Lung (tissue), 12 donors: ENCODE measurements around the gene MAP2K7. TPM values are rescaled to one million over a fixed set of nuclear protein-coding genes. Genes with fewer than 3 reads are reported as not detected.

Experiments used
- ATAC-seq: fragments of 200-7000 bp; cut with Tn5 transposase; one replicate; pipeline ENCODE4 v1.9.1; 2020; ENCODE audit warnings: moderate number of reproducible peaks; ENCODE audit not compliant: insufficient read depth, low FRiP score
- DNase-seq, 3 donors: peaks; one replicate each; pipeline ENCODE4 v3.0.0-alpha.2; 2013 to 2017
- H3K27ac ChIP-seq, 2 donors: one replicate each; pipeline ENCODE4 v1.5.1; 2013; ENCODE audit warnings: mild to moderate bottlenecking in 2 of 2, moderate library complexity in 2 of 2, control low read depth in 1 of 2, inconsistent platforms in 1 of 2, low read depth in 1 of 2, low read length in 1 of 2
- H3K27me3 ChIP-seq, 3 donors: one replicate each; pipeline ENCODE4 v1.5.1; 2013; ENCODE audit warnings: low read length in 2 of 3; ENCODE audit not compliant: control insufficient read depth in 3 of 3, insufficient read depth in 3 of 3
- H3K36me3 ChIP-seq, 4 donors: one replicate each; pipeline ENCODE4 v1.5.1; 2013; ENCODE audit warnings: low read length in 4 of 4, mild to moderate bottlenecking in 1 of 4, moderate library complexity in 1 of 4; ENCODE audit not compliant: control insufficient read depth in 4 of 4, insufficient read depth in 4 of 4
- H3K4me1 ChIP-seq, 5 donors: one replicate each; pipeline ENCODE4 v1.5.1; 2013; ENCODE audit warnings: low read length in 5 of 5, mild to moderate bottlenecking in 2 of 5, moderate library complexity in 1 of 5; ENCODE audit not compliant: control insufficient read depth in 5 of 5, insufficient read depth in 5 of 5
- H3K4me3 ChIP-seq: one replicate; pipeline ENCODE4 v1.5.1; 2013; ENCODE audit warnings: mild to moderate bottlenecking, control low read depth, moderate library complexity
- H3K9ac ChIP-seq, 2 donors: one replicate each; pipeline ENCODE4 v1.5.1; 2013; ENCODE audit warnings: low read length in 2 of 2, control low read depth in 1 of 2; ENCODE audit not compliant: insufficient read depth in 1 of 2
- H3K9me3 ChIP-seq, 4 donors: one replicate each; pipeline ENCODE4 v1.5.1; 2013; ENCODE audit warnings: low read length in 3 of 4, mild to moderate bottlenecking in 1 of 4, moderate library complexity in 1 of 4; ENCODE audit not compliant: control insufficient read depth in 4 of 4, insufficient read depth in 3 of 4
- CTCF ChIP-seq: IDR thresholded peaks from 2 replicates; pipeline ENCODE4 v1.5.1; 2012; ENCODE audit warnings: mild to moderate bottlenecking; ENCODE audit errors: control extremely low read depth, extremely low read depth
- WGBS, 2 donors: extraction: QIAGEN DNeasy Blood & Tissue Kit; methylation state at CpG; one replicate each; pipeline ENCODE4 v1.1.7; 2013; 5-methylcytosine and 5-hydroxymethylcytosine counted together
- polyA plus RNA-seq, 2 donors: library from polyadenylated mRNA; stranded (reverse); fragments of 200-250 nt; gene quantifications; one replicate each; pipeline ENCODE4 v1.2.1, GENCODE V29; 2013
- total RNA-seq, 2 donors: library from RNA; depleted of rRNA in 1 of 2; stranded (reverse); fragments of >200 nt in 1 of 2; gene quantifications; one replicate each; pipeline ENCODE4 v1.2.1, GENCODE V29; 2014 to 2021
- donor health status: control.
- donor health status: control.
- donor health status: Bipolar disorder and iron deficiency.
- donor health status: healthy.
- donor health status: DM: yes; HTN: yes; CAD: no.

The MAP2K7 gene
- total and polyA plus RNA-seq, 4 donors: 17.8 to 41.7 (median 23.4) TPM

DNA sequence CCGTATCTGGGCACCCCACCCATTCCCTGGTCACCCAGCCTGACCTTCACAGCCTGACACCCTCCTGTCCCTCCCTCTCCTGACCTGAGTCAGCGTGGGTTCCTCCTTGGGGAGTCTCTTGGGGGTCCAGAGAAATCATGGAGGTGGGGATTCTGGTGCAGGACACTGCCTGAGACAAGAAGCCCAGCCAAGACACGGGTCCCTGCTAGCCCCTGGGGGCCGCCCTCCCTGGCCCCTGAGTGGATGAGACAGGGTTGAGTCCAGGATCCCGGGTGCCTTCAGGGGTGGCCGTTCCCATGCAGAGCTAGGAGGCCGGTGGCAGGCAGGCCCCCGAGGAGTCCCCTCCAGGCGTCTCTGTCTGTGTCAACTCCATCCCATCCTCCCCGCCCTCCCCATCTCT is 1.6 kb downstream of the MAP2K7 start:
- Histone ChIP-seq H3K27me3 (no peaks in the 10 kb centered on the region), H3K27ac (no peak overlapping the region), H3K9ac (no peak overlapping the region), H3K36me3 (peaks cover 0 to 26% (median 4%) of the 10 kb centered on the region in 4 donors), H3K4me1 (peaks cover 0 to 22% (median 6%) of the 10 kb centered on the region in 5 donors), H3K9me3 (peaks cover 0 to 5% (median 0%) of the 10 kb centered on the region in 4 donors), H3K4me3 (no peak overlapping the region)
- DNase-seq: no peak
- no peak for TF ChIP-seq CTCF
- 77 to 86% methylated on average over 8 to 10 of the region's 10 CpGs for WGBS, 2 donors
- ATAC-seq: no peak

- 82 to 88% methylated on average over 10 of the region's 10 CpGs for WGBS, 2 donors
- DNase-seq (no peak), ATAC-seq (no peak)
- Histone ChIP-seq H3K27me3 (no peaks in the 10 kb centered on the region), H3K9me3 (peaks cover 0 to 9% (median 0%) of the 10 kb centered on the region in 4 donors), H3K9ac (no peak overlapping the region), H3K4me3 (no peak overlapping the region), H3K4me1 (peaks cover 0 to 22% (median 6%) of the 10 kb centered on the region in 5 donors), H3K36me3 (peaks cover 5 to 32% (median 8%) of the 10 kb centered on the region in 4 donors), H3K27ac (no peak overlapping the region)
- TF ChIP-seq CTCF: no peak
These were observed 2.2 kb downstream of the MAP2K7 start for GRCh38 chr19:7905859-7906258.

DNA sequence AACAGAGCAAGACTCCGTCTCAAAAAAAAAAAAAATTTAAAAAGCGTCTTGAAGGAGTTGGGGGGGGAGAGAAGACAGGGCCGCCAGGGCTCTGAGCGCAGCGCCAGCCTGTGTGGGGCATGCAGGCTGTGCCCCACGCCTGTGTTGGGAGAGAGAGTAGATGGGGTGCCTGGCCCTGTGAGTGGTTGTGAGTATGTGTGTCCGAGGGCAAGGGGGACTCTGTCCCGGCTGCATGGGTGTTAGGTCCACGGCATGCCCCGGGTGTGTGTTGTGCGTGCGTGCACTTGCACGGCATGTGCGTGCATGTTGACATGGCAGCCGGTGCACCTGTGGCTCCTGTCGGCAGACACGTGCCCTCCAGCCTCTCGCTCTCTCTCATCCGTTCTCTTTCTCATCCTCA is 3.4 kb downstream of the MAP2K7 start:
- Histone ChIP-seq H3K27me3 (no peaks in the 10 kb centered on the region), H3K9ac (no peak overlapping the region), H3K4me1 (peaks cover 0 to 22% (median 6%) of the 10 kb centered on the region in 5 donors), H3K36me3 (peaks cover 8 to 45% (median 10%) of the 10 kb centered on the region in 4 donors), H3K9me3 (peaks cover 0 to 11% (median 0%) of the 10 kb centered on the region in 4 donors), H3K4me3 (no peak overlapping the region), H3K27ac (no peak overlapping the region)
- no peak for TF ChIP-seq CTCF
- DNase-seq (no peak), ATAC-seq (no peak)
- WGBS, 2 donors: 94% methylated on average over 19 of the region's 19 CpGs

GRCh38 chr19:7907544-7907943 is 3.9 kb downstream of the MAP2K7 start:
- Histone ChIP-seq H3K9ac (no peak overlapping the region), H3K4me1 (peaks cover 0 to 22% (median 6%) of the 10 kb centered on the region in 5 donors), H3K27ac (no peak overlapping the region), H3K36me3 (peaks cover 9 to 48% (median 11%) of the 10 kb centered on the region in 4 donors), H3K4me3 (no peak overlapping the region), H3K27me3 (no peaks in the 10 kb centered on the region), H3K9me3 (peaks cover 0 to 13% (median 0%) of the 10 kb centered on the region in 4 donors)
- TF ChIP-seq CTCF: no peak
- 90 to 96% methylated on average over 11 of the region's 11 CpGs for WGBS, 2 donors
- DNase-seq: no peak
- no peak for ATAC-seq
